B cell (primary cell): Measurements from ENCODE around the gene CADPS. TPM values are rescaled to one million over a fixed set of nuclear protein-coding genes. Genes with fewer than 3 reads are reported as not detected.

Experiments used
- ATAC-seq: fragments of 200-7000 bp; cut with Tn5 transposase; one replicate; pipeline ENCODE4 v1.10.0; 2021; ENCODE audit warnings: low read depth, mild to moderate bottlenecking, moderate number of reproducible peaks, moderate library complexity
- CTCF ChIA-PET: fragments of 350-600 bp; sonication (Branson Sonifier 250); formaldehyde crosslinking; loops from one replicate; lab custom pipeline; 2021; ENCODE audit warnings: antibody characterized with exemption, inconsistent platforms; lab: Charles Lee
- POLR2A ChIA-PET: fragments of 350-600 bp; sonication (Branson Sonifier 250); formaldehyde crosslinking; loops from one replicate; lab custom pipeline; 2021; ENCODE audit warnings: antibody characterized with exemption; lab: Charles Lee
- DNase-seq: peaks from one replicate; pipeline ENCODE4 v3.0.0; 2013
- H2AFZ ChIP-seq: 2 replicates; pipeline ENCODE4 v1.6.1; 2012; ENCODE audit warnings: mild to moderate bottlenecking, low read depth, low read length; ENCODE audit not compliant: insufficient read depth, poor library complexity, severe bottlenecking
- H3K27ac ChIP-seq, 2 donors: 1 replicate in 1 of 2; 2 replicates in 1 of 2; pipeline ENCODE4 v1.5.1; 2012 to 2013; ENCODE audit warnings: low read length in 2 of 2, mild to moderate bottlenecking in 2 of 2, moderate library complexity in 1 of 2
- H3K27me3 ChIP-seq, 4 experiments: fragments of 200-600 bp in 1 of 4; sonication (generic) in 1 of 4; replicated peaks in 1 of 4; 1 replicate in 2 of 4; 2 replicates in 2 of 4; pipeline versions ENCODE4 v1.6.1 to v1.7.0; 2013 to 2016; ENCODE audit warnings: low read length in 3 of 4, mild to moderate bottlenecking in 2 of 4, mixed read lengths in 1 of 4, moderate library complexity in 1 of 4; ENCODE audit not compliant: insufficient read depth in 4 of 4, control insufficient read depth in 3 of 4; ENCODE audit errors: control extremely low read depth in 1 of 4
- H3K36me3 ChIP-seq, 2 experiments: replicated peaks in 1 of 2; 1 replicate in 1 of 2; 2 replicates in 1 of 2; pipeline versions ENCODE4 v1.6.1 to v1.7.1; 2013; ENCODE audit warnings: low read length in 1 of 2; ENCODE audit not compliant: insufficient read depth in 2 of 2, control insufficient read depth in 1 of 2; ENCODE audit errors: control extremely low read depth in 1 of 2, extremely low read depth in 1 of 2
- H3K4me1 ChIP-seq, 2 donors: fragments of 200-600 bp in 1 of 2; sonication (generic) in 1 of 2; 1 replicate in 1 of 2; 2 replicates in 1 of 2; pipeline versions ENCODE4 v1.5.1 to v1.6.1; 2013 to 2017; ENCODE audit warnings: low read length in 2 of 2; ENCODE audit not compliant: control insufficient read depth in 2 of 2, insufficient read depth in 2 of 2
- H3K4me2 ChIP-seq: replicated peaks from 2 replicates; pipeline ENCODE3; 2012; ENCODE audit warnings: mild to moderate bottlenecking, low read depth, low read length; ENCODE audit not compliant: poor library complexity, severe bottlenecking
- H3K4me3 ChIP-seq, 5 experiments: fragments of 200-600 bp in 1 of 5; sonication (generic) in 1 of 5; 1 replicate in 3 of 5; 2 replicates in 2 of 5; pipeline versions ENCODE4 v1.5.1 to v1.7.0; 2011 to 2016; ENCODE audit warnings: low read length in 4 of 5, mild to moderate bottlenecking in 4 of 5, low read depth in 2 of 5, control low read depth in 1 of 5, moderate library complexity in 1 of 5; ENCODE audit not compliant: insufficient read depth in 1 of 5; ENCODE audit errors: control extremely low read depth in 1 of 5, extremely low read depth in 1 of 5
- H3K79me2 ChIP-seq: fragments of 200-600 bp; sonication (generic); one replicate; pipeline ENCODE4 v1.6.0; 2016; ENCODE audit warnings: low read length; ENCODE audit not compliant: control insufficient read depth, insufficient read depth
- H3K9ac ChIP-seq: fragments of 200-600 bp; sonication (generic); 2 replicates; pipeline ENCODE4 v1.6.1; 2017; ENCODE audit warnings: mild to moderate bottlenecking, low read length, moderate library complexity
- H3K9me3 ChIP-seq, 3 donors: one replicate each; pipeline versions ENCODE4 v1.6.1 to v1.7.1; 2013; ENCODE audit warnings: low read length in 2 of 3; ENCODE audit not compliant: control insufficient read depth in 2 of 3, insufficient read depth in 1 of 3; ENCODE audit errors: control extremely low read depth in 1 of 3
- H4K20me1 ChIP-seq: 2 replicates; pipeline ENCODE4 v1.6.0; 2012; ENCODE audit warnings: mild to moderate bottlenecking, low read length; ENCODE audit not compliant: insufficient read depth, control insufficient read depth, poor library complexity, severe bottlenecking
- H3K27ac Mint-ChIP-seq: one replicate; pipeline ENCODE4 v1.8.0; 2021; ENCODE audit warnings: mixed read lengths
- H3K27me3 Mint-ChIP-seq: one replicate; pipeline ENCODE4 v1.8.0; 2021; ENCODE audit warnings: mixed read lengths
- H3K4me1 Mint-ChIP-seq: one replicate; pipeline ENCODE4 v1.8.0; 2021; ENCODE audit warnings: mixed read lengths
- H3K4me3 Mint-ChIP-seq: one replicate; pipeline ENCODE4 v1.8.0; 2021; ENCODE audit warnings: mixed read lengths
- H3K9me3 Mint-ChIP-seq: one replicate; pipeline ENCODE4 v1.8.0; 2022; ENCODE audit warnings: mixed read lengths; ENCODE audit not compliant: insufficient read depth
- CTCF ChIP-seq: fragments of 200-600 bp; IDR thresholded peaks from one replicate; pipeline ENCODE4 v1.8.0; 2022; ENCODE audit warnings: antibody characterized with exemption, mild to moderate bottlenecking
- EZH2 ChIP-seq: IDR thresholded peaks from 2 replicates; pipeline ENCODE4 v1.6.1; 2012; ENCODE audit warnings: borderline replicate concordance, low read depth, mild to moderate bottlenecking, moderate library complexity, low read length; ENCODE audit not compliant: insufficient read depth, poor library complexity, severe bottlenecking
- WGBS: methylation state at CpG from one replicate; pipeline ENCODE4 v1.1.5; 2013; ENCODE audit warnings: missing lambda C conversion rate; ENCODE audit not compliant: insufficient coverage; 5-methylcytosine and 5-hydroxymethylcytosine counted together
- intact Hi-C: fragments of 100-400 bp; cut with micrococcal nuclease; formaldehyde crosslinking; loops from one replicate; pipeline ENCODE4 v1.10.0; 2022
- polyA plus RNA-seq: library from polyadenylated mRNA; depleted of rRNA; stranded (reverse); fragments of >200 nt; gene quantifications from 2 replicates; pipeline ENCODE4 v1.2.3, GENCODE V29; 2012
- total RNA-seq, 2 donors: library from RNA; stranded (reverse); fragments of 120-200 nt in 1 of 2; gene quantifications; 1 replicate in 1 of 2; 2 replicates in 1 of 2; pipeline versions ENCODE4 v1.2.3 to v1.2.4, GENCODE V29; 2013 to 2022

Gene CADPS
- total and polyA plus RNA-seq, 2 donors (not counting 1 experiment from before 2014, with no cell fraction given): 0.16 to 0.22 TPM

- WGBS: 85% methylated on average over 2 of the region's 6 CpGs
- CTCF ChIA-PET: interaction anchor here (0.6 kb wide), 1 partner anchor 76 kb away, joined by 3 read pairs; no protein-coding TSS in a partner anchor
- intact Hi-C loops: no loop called here
These were observed 51.7 kb downstream of the CADPS start for GRCh38 chr3:62823461-62824050.

More at GRCh38 chr3:62823461-62824050, 51.7 kb downstream of the CADPS start:
- DNase-seq (no peak), ATAC-seq (no peak)
- no peaks in the 10 kb centered on the region for H3K36me3 ChIP-seq
- Mint-ChIP-seq H3K9me3 (no peaks in the 10 kb centered on the region), H3K4me1 (peaks cover 5% of the 10 kb centered on the region), H3K4me3 (peak overlapping the region; percentile 18), H3K27me3 (no peaks in the 10 kb centered on the region), H3K27ac (peak overlapping the region; percentile 32)
- H3K9me3 ChIP-seq: no peaks in the 10 kb centered on the region
- no peaks in the 10 kb centered on the region for H3K27me3 ChIP-seq
- H4K20me1 ChIP-seq: no peaks in the 10 kb centered on the region
- H3K27ac ChIP-seq: no peak overlapping the region
- no peak overlapping the region for H3K9ac ChIP-seq
- H3K4me1 ChIP-seq: no peaks in the 10 kb centered on the region
- H3K4me3 ChIP-seq: no peak overlapping the region
- no peak overlapping the region for H3K4me2 ChIP-seq
- POLR2A ChIA-PET: no interaction called here
- no peaks in the 10 kb centered on the region for H3K79me2 ChIP-seq
- TF ChIP-seq EZH2 (no peak), CTCF (no peak)
- no peak overlapping the region for H2AFZ ChIP-seq
